Measurements from ENCODE around the gene ST6GAL1.

ST6GAL1 gene

DNA sequence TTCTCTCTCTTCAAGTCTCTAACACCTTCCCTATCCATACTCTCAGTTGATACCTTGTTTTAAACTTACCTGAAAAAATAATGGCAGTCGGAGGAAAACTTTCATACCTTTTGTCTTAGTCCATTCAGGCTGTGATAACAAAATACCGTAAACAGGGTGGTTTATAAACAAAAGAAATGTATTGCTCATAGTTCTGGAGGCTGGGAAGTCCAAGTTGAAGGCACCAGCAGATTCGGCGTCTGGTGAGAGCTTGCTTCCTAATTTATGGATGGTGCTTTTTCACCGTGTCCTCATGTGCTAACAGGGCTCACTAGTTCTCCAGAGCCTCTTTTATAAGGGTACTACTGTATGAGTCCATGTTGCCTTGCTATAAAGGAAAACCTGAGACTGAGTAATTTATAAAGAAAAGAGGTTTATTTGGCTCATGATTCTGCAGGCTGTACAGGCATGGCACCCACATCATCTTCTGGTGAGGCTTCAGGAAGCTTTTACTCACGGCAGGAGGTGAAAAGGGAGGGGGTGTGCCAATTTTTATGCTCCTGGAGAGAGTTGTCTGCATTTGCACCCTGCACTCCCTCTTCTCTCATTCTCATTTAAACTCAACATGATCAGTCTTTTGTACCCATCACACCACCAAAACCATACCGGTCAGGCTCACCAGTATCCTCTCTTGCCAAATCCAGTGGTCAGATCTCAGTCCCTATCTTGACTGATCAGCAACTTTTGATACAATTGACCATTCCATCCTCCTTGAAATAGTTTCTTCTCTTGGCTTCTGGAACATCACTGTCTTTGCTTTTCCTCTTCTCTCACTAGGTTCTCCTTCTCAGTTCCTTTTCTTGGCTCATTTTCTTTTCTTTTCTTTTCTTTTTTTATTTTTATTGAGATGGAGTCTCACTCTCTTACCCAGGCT, 21.6 kb downstream of the ST6GAL1 start:
- no peak for TF ChIP-seq USF1 (IDR thresholded peaks at IDR 0.05)
- TF ChIP-seq TCF12 (IDR thresholded peaks at IDR 0.05; ENCODE audit: low read depth): no peak
- TF ChIP-seq ZBTB7A (IDR thresholded peaks at IDR 0.05; ENCODE audit: low read depth): no peak
- TF ChIP-seq, protein P1, sequence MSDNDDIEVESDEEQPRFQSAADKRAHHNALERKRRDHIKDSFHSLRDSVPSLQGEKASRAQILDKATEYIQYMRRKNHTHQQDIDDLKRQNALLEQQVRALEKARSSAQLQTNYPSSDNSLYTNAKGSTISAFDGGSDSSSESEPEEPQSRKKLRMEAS (IDR thresholded peaks at IDR 0.05): no peak
- TF ChIP-seq NFIC (IDR thresholded peaks at IDR 0.05): no peak
- TF ChIP-seq EGR1 (IDR thresholded peaks at IDR 0.05): no peak
- TF ChIP-seq TEAD4 (IDR thresholded peaks at IDR 0.05): no peak
- TF ChIP-seq, protein P2, sequence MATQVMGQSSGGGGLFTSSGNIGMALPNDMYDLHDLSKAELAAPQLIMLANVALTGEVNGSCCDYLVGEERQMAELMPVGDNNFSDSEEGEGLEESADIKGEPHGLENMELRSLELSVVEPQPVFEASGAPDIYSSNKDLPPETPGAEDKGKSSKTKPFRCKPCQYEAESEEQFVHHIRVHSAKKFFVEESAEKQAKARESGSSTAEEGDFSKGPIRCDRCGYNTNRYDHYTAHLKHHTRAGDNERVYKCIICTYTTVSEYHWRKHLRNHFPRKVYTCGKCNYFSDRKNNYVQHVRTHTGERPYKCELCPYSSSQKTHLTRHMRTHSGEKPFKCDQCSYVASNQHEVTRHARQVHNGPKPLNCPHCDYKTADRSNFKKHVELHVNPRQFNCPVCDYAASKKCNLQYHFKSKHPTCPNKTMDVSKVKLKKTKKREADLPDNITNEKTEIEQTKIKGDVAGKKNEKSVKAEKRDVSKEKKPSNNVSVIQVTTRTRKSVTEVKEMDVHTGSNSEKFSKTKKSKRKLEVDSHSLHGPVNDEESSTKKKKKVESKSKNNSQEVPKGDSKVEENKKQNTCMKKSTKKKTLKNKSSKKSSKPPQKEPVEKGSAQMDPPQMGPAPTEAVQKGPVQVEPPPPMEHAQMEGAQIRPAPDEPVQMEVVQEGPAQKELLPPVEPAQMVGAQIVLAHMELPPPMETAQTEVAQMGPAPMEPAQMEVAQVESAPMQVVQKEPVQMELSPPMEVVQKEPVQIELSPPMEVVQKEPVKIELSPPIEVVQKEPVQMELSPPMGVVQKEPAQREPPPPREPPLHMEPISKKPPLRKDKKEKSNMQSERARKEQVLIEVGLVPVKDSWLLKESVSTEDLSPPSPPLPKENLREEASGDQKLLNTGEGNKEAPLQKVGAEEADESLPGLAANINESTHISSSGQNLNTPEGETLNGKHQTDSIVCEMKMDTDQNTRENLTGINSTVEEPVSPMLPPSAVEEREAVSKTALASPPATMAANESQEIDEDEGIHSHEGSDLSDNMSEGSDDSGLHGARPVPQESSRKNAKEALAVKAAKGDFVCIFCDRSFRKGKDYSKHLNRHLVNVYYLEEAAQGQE (IDR thresholded peaks at IDR 0.05; ENCODE audit: low read depth): no peak
- TF ChIP-seq RAD21 (IDR thresholded peaks at IDR 0.05; ENCODE audit: low read depth): no peak

DNA sequence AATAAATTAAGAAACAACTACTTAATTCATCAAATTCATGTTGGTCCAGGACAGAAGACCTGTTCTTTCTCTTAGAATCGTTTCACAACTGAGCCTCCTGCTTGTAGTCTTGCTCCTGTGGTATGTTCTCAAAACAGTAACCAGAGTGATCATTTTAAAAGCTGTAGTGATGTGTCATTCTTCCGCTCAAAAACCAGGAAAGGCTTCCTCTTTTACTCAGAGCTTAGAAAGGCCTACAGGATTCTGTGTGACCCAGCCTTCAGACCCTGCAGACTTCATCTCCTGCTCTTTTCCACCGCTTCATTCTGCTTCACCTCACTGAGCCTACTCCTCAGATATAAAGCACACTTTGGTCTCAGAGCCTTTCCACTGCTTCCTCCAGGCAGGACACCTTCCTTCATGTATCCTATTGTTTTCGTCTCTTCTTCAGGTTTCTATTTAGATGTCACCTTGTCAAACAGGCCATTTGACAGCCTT, 22.7 kb downstream of the ST6GAL1 start:
- TF ChIP-seq NFIC (IDR thresholded peaks at IDR 0.05) (no peak), TEAD4 (IDR thresholded peaks at IDR 0.05) (no peak), TCF12 (IDR thresholded peaks at IDR 0.05; ENCODE audit: low read depth) (no peak), YY1 (IDR thresholded peaks at IDR 0.05; ENCODE audit: low read depth) (no peak), TAF1 (IDR thresholded peaks at IDR 0.05; ENCODE audit: low read depth) (no peak), EP300 (IDR thresholded peaks at IDR 0.05; ENCODE audit: borderline replicate concordance) (no peak), ZBTB7A (IDR thresholded peaks at IDR 0.05; ENCODE audit: low read depth) (no peak), EGR1 (IDR thresholded peaks at IDR 0.05) (no peak), USF1 (IDR thresholded peaks at IDR 0.05) (no peak), CEBPB (IDR thresholded peaks at IDR 0.05) (no peak)
- TF ChIP-seq, protein P1 (IDR thresholded peaks at IDR 0.05): no peak

DNA sequence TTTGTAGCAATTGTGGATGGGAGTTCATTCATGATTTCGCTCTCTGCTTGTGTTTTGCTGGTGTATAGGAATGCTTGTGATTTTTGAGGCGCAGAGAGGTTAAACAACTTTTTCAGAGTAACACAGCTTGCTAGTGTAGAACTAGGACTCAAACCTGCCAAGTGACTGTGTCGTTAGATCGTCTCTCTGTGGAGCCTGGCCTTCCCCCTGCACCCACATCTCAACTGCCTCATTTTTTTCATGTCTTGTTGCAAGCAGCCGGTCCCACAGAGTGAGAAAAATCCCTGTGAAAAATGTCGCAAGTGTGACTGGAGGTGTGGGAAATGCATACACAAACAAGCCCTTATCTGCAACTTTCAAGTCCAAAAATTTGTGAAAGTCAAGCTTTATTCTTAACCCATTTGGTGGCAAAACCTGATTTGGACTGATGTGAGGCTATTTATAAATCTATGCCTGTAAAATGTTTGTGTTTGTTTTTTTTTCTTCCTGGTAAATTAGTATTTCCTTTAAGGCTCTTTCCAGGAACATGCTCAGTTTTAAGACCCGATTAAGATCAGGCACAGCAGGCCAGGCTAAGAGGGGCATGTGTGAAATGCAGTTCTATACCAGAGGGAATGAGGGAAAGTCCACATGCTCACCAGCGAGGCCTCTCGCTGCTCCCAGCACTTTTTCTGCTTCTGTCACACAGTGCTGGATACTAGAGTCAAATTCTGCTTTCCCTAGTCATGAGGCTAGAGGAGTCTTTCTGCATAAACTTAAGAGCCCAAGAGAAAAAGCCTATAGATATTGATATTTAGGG, 25.8 kb downstream of the ST6GAL1 start:
- no peak for TF ChIP-seq EP300 (IDR thresholded peaks at IDR 0.05; ENCODE audit: borderline replicate concordance)
- TF ChIP-seq RAD21 (IDR thresholded peaks at IDR 0.05; ENCODE audit: low read depth): no peak
- no peak for TF ChIP-seq TEAD4 (IDR thresholded peaks at IDR 0.05)
- TF ChIP-seq EGR1 (IDR thresholded peaks at IDR 0.05): no peak
- no peak for TF ChIP-seq YY1 (IDR thresholded peaks at IDR 0.05; ENCODE audit: low read depth)
- no peak for TF ChIP-seq NFIC (IDR thresholded peaks at IDR 0.05)
- TF ChIP-seq TAF1 (IDR thresholded peaks at IDR 0.05; ENCODE audit: low read depth): no peak
- TF ChIP-seq TCF12 (IDR thresholded peaks at IDR 0.05; ENCODE audit: low read depth): no peak
- no peak for TF ChIP-seq USF1 (IDR thresholded peaks at IDR 0.05)
- no peak for TF ChIP-seq ZBTB7A (IDR thresholded peaks at IDR 0.05; ENCODE audit: low read depth)
- no peak for TF ChIP-seq CEBPB (IDR thresholded peaks at IDR 0.05)
- TF ChIP-seq, protein P2 (IDR thresholded peaks at IDR 0.05; ENCODE audit: low read depth): no peak
- TF ChIP-seq FOXM1 (IDR thresholded peaks at IDR 0.05; ENCODE audit: borderline replicate concordance, low read depth): no peak
- TF ChIP-seq CREB1 (IDR thresholded peaks at IDR 0.05; ENCODE audit: low read depth): no peak
- TF ChIP-seq, protein P1 (IDR thresholded peaks at IDR 0.05): no peak

DNA sequence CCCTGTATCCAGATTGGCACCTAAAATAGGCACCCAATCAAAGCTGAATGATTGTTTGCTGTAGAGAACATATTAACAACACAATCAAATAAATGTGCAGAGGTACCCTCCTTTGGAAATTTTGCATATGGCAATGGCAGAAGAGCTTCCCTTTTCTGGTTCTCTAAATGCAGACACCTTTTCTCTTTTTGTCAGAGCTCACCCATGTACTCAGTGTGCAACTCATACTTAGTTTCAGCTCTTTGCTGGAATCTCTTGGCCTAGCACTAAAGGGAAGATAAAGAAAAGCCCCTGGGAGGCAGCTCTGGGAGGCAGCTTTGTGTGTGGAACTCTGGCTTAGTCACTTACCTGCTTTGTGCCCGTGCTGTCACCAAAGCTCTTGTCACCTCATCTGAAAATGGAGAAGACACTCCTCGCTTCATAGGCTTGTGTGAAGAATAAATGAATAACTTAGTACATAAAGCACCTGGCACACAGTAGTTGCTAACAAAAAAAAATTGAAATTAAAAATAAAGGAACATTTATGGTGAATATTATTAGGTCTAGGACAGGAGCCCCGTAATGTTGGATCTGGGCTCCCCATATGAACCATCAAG, 28.8 kb downstream of the ST6GAL1 start:
- TF ChIP-seq TEAD4 (IDR thresholded peaks at IDR 0.05) (no peak), NFIC (IDR thresholded peaks at IDR 0.05) (no peak), FOXM1 (IDR thresholded peaks at IDR 0.05; ENCODE audit: borderline replicate concordance, low read depth) (no peak), CREB1 (IDR thresholded peaks at IDR 0.05; ENCODE audit: low read depth) (no peak), USF1 (IDR thresholded peaks at IDR 0.05) (no peak), TCF12 (IDR thresholded peaks at IDR 0.05; ENCODE audit: low read depth) (no peak), TAF1 (IDR thresholded peaks at IDR 0.05; ENCODE audit: low read depth) (no peak), YY1 (IDR thresholded peaks at IDR 0.05; ENCODE audit: low read depth) (no peak), RAD21 (IDR thresholded peaks at IDR 0.05; ENCODE audit: low read depth) (no peak), EP300 (IDR thresholded peaks at IDR 0.05; ENCODE audit: borderline replicate concordance) (no peak), CEBPB (IDR thresholded peaks at IDR 0.05) (no peak), EGR1 (IDR thresholded peaks at IDR 0.05) (no peak), ZBTB7A (IDR thresholded peaks at IDR 0.05; ENCODE audit: low read depth) (no peak)
- TF ChIP-seq, protein P1 (IDR thresholded peaks at IDR 0.05): no peak
- TF ChIP-seq, protein P2 (IDR thresholded peaks at IDR 0.05; ENCODE audit: low read depth): no peak

Measured in Ishikawa (cell line).